ENCODE measurements around the gene UBTF. TPM values are rescaled to one million over a fixed set of nuclear protein-coding genes. Genes with fewer than 3 reads are reported as not detected.
"Not testable (repeated sequence)": the region's sequence is repeated elsewhere in the genome, so short reads cannot be mapped to it uniquely, and the experiment has no call there.

UBTF gene
- total and polyA plus RNA-seq, 7 experiments from 2014 or later = 49.0 to 303 (median 162) TPM

DNA sequence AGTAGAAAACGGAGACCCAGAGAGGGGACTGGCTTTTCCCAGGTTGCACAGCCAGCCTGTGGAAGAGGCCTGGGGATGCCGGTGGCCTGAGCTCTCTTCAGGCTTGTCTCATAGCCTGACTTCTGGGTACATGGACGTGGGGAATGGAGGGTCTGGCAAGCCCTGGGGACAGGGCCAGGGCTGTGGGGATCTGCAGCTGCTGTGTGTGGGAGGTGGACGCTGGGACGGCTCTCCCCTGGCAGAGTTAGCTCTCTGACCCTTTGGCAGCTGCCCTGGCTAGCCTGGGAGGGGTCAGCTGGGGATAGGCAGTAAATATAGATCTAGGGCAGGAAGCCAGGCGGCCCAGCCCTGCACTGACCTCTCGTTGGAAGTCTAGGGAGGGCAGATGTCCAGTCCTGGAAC is 28.0 kb upstream of the UBTF start:
- DNase-seq (no peak), ATAC-seq (no peak)
- peaks cover 24 to 39% of the 10 kb centered on the region in 2 donors for H3K4me1 ChIP-seq (ENCODE audit: control insufficient read depth in 2 of 2, insufficient read depth in 2 of 2, low read length in 2 of 2)
- H3K9me3 Mint-ChIP-seq = no peaks in the 10 kb centered on the region
- H3K36me3 Mint-ChIP-seq = no peaks in the 10 kb centered on the region
- intact Hi-C loops (cut with micrococcal nuclease) = loop anchor here in 1 of 2 donors (2.0 kb wide), 1 partner anchor 27 kb away; no protein-coding TSS in a partner anchor
- peak overlapping the region in 3 of 10 donors; percentile 46 to 75 (median 59) for H3K4me3 Mint-ChIP-seq
- H3K4me1 Mint-ChIP-seq = peaks cover 26 to 59% (median 49%) of the 10 kb centered on the region in 7 donors
- H3K27me3 Mint-ChIP-seq = peaks cover 0 to 2% (median 0%) of the 10 kb centered on the region in 5 donors
- ChIA-PET CTCF (interaction anchor here (1.1 kb wide), 1 partner anchor 26 kb away, joined by 3 read pairs; no protein-coding TSS in a partner anchor), POLR2A (interaction anchor here (1.3 to 3.8 kb wide), 5 partner anchors 20 to 80 kb away, joined by 4 to 25 read pairs (median 6); partner anchors contain the start of gene UBTF)
- no peak overlapping the region for H3K27ac ChIP-seq (ENCODE audit: low read depth, low read length)
- H3K27me3 ChIP-seq (ENCODE audit: control insufficient read depth in 2 of 2, insufficient read depth in 2 of 2, low read length in 2 of 2) = no peaks in the 10 kb centered on the region
- H3K36me3 ChIP-seq (ENCODE audit: control insufficient read depth in 2 of 3, insufficient read depth in 3 of 3, low read length in 3 of 3) = no peaks in the 10 kb centered on the region
- H3K4me3 ChIP-seq (ENCODE audit: low read length) = no peak overlapping the region
- H3K27ac Mint-ChIP-seq = peak overlapping the region in 7 of 9 donors; percentile 16 to 87 (median 74)
- H3K9me3 ChIP-seq (ENCODE audit: control insufficient read depth in 2 of 3, low read length in 3 of 3) = no peaks in the 10 kb centered on the region

DNA sequence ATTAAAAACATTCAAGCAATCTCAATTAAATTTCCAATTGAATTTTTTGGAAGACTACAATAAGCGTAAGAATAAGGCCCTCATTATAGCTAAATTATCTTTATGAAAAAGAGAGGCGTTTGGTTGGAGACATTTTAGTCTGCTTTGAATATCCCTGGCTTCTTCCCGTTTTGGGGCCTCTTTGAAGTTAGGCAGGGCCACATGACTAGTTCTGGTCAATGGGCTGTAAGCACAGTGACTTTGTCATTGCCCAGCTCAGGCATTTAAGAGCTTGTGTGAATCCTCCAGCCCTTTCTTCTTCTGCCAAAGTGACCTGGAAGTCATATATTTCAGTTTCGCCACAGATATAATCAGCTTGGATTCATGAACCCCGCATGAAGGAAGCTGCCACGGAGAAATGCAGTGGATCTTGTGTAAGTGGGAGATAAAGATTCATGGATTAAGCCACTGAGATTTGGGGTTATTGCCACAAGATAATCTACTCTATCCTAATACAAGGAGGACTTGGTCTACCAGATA is 21.7 kb upstream of the UBTF start:
- no peak overlapping the region for H3K4me3 ChIP-seq (ENCODE audit: low read length)
- peaks cover 7 to 10% of the 10 kb centered on the region in 2 donors for H3K4me1 ChIP-seq (ENCODE audit: control insufficient read depth in 2 of 2, insufficient read depth in 2 of 2, low read length in 2 of 2)
- peak; percentile 56 for ATAC-seq
- Mint-ChIP-seq H3K36me3 (no peaks in the 10 kb centered on the region), H3K27ac (no peak overlapping the region), H3K9me3 (no peaks in the 10 kb centered on the region), H3K27me3 (peaks cover 0 to 2% (median 0%) of the 10 kb centered on the region in 5 donors), H3K4me3 (no peak overlapping the region), H3K4me1 (peaks cover 4 to 18% (median 9%) of the 10 kb centered on the region in 7 donors)
- H3K9me3 ChIP-seq (ENCODE audit: control insufficient read depth in 2 of 3, low read length in 3 of 3) = no peaks in the 10 kb centered on the region
- no peaks in the 10 kb centered on the region for H3K27me3 ChIP-seq (ENCODE audit: control insufficient read depth in 2 of 2, insufficient read depth in 2 of 2, low read length in 2 of 2)
- H3K27ac ChIP-seq (ENCODE audit: low read depth, low read length) = no peak overlapping the region
- POLR2A ChIA-PET = interaction anchor here (1.6 kb wide), 1 partner anchor 20 kb away, joined by 5 read pairs; no protein-coding TSS in a partner anchor
- intact Hi-C loops (cut with micrococcal nuclease) = no loop called here
- DNase-seq = no peak
- CTCF ChIA-PET = interaction anchor here (0.6 to 1.0 kb wide), 2 partner anchors 22 to 106 kb away, joined by 3 read pairs; partner anchors contain the start of gene UBTF
- H3K36me3 ChIP-seq (ENCODE audit: control insufficient read depth in 2 of 3, insufficient read depth in 3 of 3, low read length in 3 of 3) = no peaks in the 10 kb centered on the region

DNA sequence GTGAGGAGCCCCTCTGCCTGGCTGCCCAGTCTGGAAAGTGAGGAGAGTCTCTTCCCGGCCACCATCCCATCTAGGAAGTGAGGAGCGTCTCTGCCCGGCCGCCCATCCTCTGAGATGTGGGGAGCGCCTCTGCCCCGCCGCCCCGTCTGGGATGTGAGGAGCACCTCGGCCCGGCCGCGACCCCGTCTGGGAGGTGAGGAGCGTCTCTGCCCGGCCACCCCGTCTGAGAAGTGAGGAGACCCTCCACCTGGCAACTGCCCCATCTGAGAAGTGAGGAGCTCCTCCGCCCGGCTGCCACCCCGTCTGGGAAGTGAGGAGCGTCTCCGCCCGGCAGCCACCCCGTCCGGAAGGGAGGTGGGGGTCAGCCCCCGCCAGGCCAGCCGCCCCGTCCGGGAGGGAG is 18.4 kb upstream of the UBTF start:
- DNase-seq; ATAC-seq; H3K27ac ChIP-seq (ENCODE audit: low read depth, low read length); H3K36me3 ChIP-seq (ENCODE audit: control insufficient read depth in 2 of 3, insufficient read depth in 3 of 3, low read length in 3 of 3); POLR2A ChIA-PET; H3K4me3 Mint-ChIP-seq; intact Hi-C loops (cut with micrococcal nuclease); H3K4me3 ChIP-seq (ENCODE audit: low read length); H3K27ac Mint-ChIP-seq; H3K9me3 ChIP-seq (ENCODE audit: control insufficient read depth in 2 of 3, low read length in 3 of 3); CTCF ChIA-PET; H3K36me3 Mint-ChIP-seq; H3K27me3 Mint-ChIP-seq; H3K4me1 ChIP-seq (ENCODE audit: control insufficient read depth in 2 of 2, insufficient read depth in 2 of 2, low read length in 2 of 2); H3K9me3 Mint-ChIP-seq; H3K4me1 Mint-ChIP-seq; H3K27me3 ChIP-seq (ENCODE audit: control insufficient read depth in 2 of 2, insufficient read depth in 2 of 2, low read length in 2 of 2): not testable (repeated sequence)

DNA sequence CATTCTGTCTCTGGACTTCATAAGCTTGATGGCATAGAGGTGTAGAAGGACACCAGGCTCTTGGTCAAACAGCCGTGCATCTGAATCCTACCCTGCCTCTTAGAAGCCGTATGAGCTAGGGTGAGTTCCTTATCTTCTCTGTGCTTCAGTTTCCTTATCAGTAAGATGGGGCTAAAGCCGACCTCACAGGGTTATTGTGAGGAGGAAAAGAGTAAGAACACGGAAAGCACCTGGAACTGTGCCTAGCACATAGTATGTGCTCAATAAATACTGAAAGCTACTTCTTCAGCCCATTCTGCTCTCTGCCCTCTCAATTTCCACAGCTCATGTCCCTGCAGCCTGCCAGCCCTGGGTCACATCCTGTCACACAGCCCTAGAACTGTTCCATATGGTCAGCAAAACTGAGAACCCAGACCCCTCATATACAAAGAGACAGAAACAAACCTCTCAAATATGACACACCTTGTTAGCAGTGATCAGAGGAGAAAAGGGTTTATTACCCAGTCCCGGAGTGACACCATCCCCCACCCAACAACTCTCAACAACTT is 17.0 kb upstream of the UBTF start:
- H3K4me1 ChIP-seq (ENCODE audit: control insufficient read depth in 2 of 2, insufficient read depth in 2 of 2, low read length in 2 of 2) = no peaks in the 10 kb centered on the region
- no peaks in the 10 kb centered on the region for H3K9me3 ChIP-seq (ENCODE audit: control insufficient read depth in 2 of 3, low read length in 3 of 3)
- ATAC-seq (no peak), DNase-seq (no peak)
- H3K36me3 ChIP-seq (ENCODE audit: control insufficient read depth in 2 of 3, insufficient read depth in 3 of 3, low read length in 3 of 3) = no peaks in the 10 kb centered on the region
- Mint-ChIP-seq H3K27ac (no peak overlapping the region), H3K4me1 (peaks cover 0 to 7% (median 4%) of the 10 kb centered on the region in 7 donors), H3K27me3 (peaks cover 0 to 7% (median 0%) of the 10 kb centered on the region in 5 donors), H3K4me3 (no peak overlapping the region), H3K36me3 (no peaks in the 10 kb centered on the region), H3K9me3 (peaks cover 0 to 3% (median 0%) of the 10 kb centered on the region in 11 donors)
- intact Hi-C loops (cut with micrococcal nuclease) = no loop called here
- POLR2A ChIA-PET = no interaction called here
- H3K27ac ChIP-seq (ENCODE audit: low read depth, low read length) = no peak overlapping the region
- no peak overlapping the region for H3K4me3 ChIP-seq (ENCODE audit: low read length)
- CTCF ChIA-PET = no interaction called here
- H3K27me3 ChIP-seq (ENCODE audit: control insufficient read depth in 2 of 2, insufficient read depth in 2 of 2, low read length in 2 of 2) = no peaks in the 10 kb centered on the region

DNA sequence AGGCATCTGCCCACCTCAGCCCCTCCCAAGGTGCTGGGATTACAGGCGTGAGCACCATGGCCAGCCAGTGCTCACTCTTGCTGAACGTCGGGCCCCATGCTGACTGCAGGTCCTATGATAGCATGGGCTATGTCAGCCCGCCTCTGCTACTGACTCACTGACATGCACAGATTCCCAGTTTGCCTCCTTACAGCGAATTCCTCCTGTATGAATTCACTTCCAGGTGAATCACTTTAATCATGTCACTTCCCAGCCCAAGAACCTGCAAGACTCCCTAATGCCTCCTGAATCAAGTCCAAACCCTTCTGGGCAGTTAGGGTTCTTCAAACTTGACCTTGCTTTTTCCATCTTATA is 16.1 kb upstream of the UBTF start:
- no peak overlapping the region for H3K27ac ChIP-seq (ENCODE audit: low read depth, low read length)
- Mint-ChIP-seq H3K27ac (no peak overlapping the region), H3K4me1 (peaks cover 0 to 8% (median 4%) of the 10 kb centered on the region in 7 donors), H3K4me3 (no peak overlapping the region), H3K9me3 (peaks cover 0 to 3% (median 0%) of the 10 kb centered on the region in 11 donors), H3K36me3 (no peaks in the 10 kb centered on the region), H3K27me3 (peaks cover 0 to 8% (median 0%) of the 10 kb centered on the region in 5 donors)
- no peak for DNase-seq
- ChIA-PET CTCF (interaction anchor here (0.8 kb wide), 1 partner anchor 172 kb away, joined by 3 read pairs; no protein-coding TSS in a partner anchor), POLR2A (interaction anchor here (0.7 kb wide), 1 partner anchor 1731 kb away, joined by 4 read pairs; no protein-coding TSS in a partner anchor)
- no peaks in the 10 kb centered on the region for H3K27me3 ChIP-seq (ENCODE audit: control insufficient read depth in 2 of 2, insufficient read depth in 2 of 2, low read length in 2 of 2)
- no peak for ATAC-seq
- intact Hi-C loops (cut with micrococcal nuclease) = no loop called here
- no peak overlapping the region for H3K4me3 ChIP-seq (ENCODE audit: low read length)
- H3K36me3 ChIP-seq (ENCODE audit: control insufficient read depth in 2 of 3, insufficient read depth in 3 of 3, low read length in 3 of 3) = no peaks in the 10 kb centered on the region
- no peaks in the 10 kb centered on the region for H3K4me1 ChIP-seq (ENCODE audit: control insufficient read depth in 2 of 2, insufficient read depth in 2 of 2, low read length in 2 of 2)
- H3K9me3 ChIP-seq (ENCODE audit: control insufficient read depth in 2 of 3, low read length in 3 of 3) = no peaks in the 10 kb centered on the region

DNA sequence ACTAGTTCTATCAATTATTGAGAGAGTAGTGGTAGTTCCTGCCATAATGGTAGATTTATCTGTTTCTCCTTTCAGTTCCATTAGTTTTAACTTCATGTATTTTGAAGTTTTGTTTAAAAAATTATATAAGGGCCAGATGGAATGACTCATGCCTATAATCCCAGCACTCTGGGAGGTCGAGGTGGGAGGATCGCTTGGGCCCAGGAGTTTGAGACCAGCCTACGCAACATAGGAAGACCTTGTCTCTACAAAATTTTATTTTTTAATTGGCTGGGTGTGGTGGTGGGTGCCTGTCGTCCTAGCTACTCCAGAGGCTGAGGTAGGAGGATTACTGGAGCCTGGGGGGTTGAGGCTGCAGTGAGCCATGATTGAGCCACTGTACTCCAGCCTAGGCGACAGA is 14.1 kb upstream of the UBTF start:
- Mint-ChIP-seq H3K4me1 (peaks cover 0 to 8% (median 4%) of the 10 kb centered on the region in 7 donors), H3K9me3 (peaks cover 0 to 3% (median 0%) of the 10 kb centered on the region in 11 donors), H3K27ac (no peak overlapping the region), H3K27me3 (peaks cover 0 to 8% (median 0%) of the 10 kb centered on the region in 5 donors), H3K4me3 (no peak overlapping the region), H3K36me3 (no peaks in the 10 kb centered on the region)
- ATAC-seq (no peak), DNase-seq (no peak)
- intact Hi-C loops (cut with micrococcal nuclease) = no loop called here
- Histone ChIP-seq H3K27ac (ENCODE audit: low read depth, low read length) (no peak overlapping the region), H3K4me3 (ENCODE audit: low read length) (no peak overlapping the region), H3K27me3 (ENCODE audit: control insufficient read depth in 2 of 2, insufficient read depth in 2 of 2, low read length in 2 of 2) (no peaks in the 10 kb centered on the region), H3K36me3 (ENCODE audit: control insufficient read depth in 2 of 3, insufficient read depth in 3 of 3, low read length in 3 of 3) (no peaks in the 10 kb centered on the region), H3K4me1 (ENCODE audit: control insufficient read depth in 2 of 2, insufficient read depth in 2 of 2, low read length in 2 of 2) (no peaks in the 10 kb centered on the region), H3K9me3 (ENCODE audit: control insufficient read depth in 2 of 3, low read length in 3 of 3) (no peaks in the 10 kb centered on the region)
- POLR2A ChIA-PET = no interaction called here
- CTCF ChIA-PET = no interaction called here
